ENCODE measurements around the gene TMPRSS12.
A peak's percentile ranks its signal among the peaks of the same experiment; 100 is the strongest.
"Not testable (repeated sequence)": the region's sequence is repeated elsewhere in the genome, so short reads cannot be mapped to it uniquely, and the experiment has no call there.

TMPRSS12 gene

DNA sequence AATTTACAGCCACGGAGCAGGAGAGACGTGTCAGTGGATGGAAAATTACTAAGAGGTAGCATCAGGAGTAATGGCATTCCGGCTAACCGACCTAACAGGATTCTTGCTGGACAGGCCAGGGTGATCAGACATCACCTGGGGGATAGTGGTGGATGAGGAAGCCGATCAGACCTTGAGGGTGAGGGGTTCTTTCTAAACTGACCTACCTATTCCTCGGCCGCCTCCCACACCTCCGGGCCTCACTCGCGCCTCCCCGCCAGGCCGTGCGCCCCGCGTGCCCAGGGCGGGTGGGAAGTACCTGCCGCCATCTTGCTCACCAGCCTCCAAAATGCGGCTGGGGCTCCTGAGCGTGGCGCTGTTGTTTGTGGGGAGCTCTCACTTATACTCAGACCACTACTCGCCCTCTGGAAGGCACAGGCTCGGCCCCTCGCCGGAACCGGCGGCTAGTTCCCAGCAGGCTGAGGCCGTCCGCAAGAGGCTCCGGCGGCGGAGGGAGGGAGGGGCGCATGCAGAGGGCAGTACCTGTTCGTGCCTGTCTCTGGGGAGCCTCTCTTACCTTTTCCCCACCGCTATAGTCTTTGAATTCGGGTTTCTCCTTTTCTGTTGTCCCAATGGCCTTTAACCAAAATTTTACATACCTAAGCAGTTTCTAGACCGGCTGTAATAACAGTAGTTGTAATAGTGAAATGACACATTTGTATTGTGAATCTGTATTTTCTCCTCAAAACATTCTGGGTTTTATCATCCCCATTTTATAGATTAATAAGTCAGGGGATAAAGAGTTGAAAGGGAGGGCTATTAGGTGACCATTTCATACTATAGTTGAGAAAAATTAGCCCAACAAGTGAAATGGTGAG, at the start of gene TMPRSS12:
Gene TMPRSS12, plus strand, starts transcription at position 290 of the 857 bp plus-strand sequence. Its CDS starts 39 bp downstream, at position 329.
- DNase-seq (ENCODE audit: low spot score): no peak

GRCh38 chr12:50799908-50800307, 42.8 kb upstream of the TMPRSS12 start:
- DNase-seq (ENCODE audit: low spot score): no peak

DNA sequence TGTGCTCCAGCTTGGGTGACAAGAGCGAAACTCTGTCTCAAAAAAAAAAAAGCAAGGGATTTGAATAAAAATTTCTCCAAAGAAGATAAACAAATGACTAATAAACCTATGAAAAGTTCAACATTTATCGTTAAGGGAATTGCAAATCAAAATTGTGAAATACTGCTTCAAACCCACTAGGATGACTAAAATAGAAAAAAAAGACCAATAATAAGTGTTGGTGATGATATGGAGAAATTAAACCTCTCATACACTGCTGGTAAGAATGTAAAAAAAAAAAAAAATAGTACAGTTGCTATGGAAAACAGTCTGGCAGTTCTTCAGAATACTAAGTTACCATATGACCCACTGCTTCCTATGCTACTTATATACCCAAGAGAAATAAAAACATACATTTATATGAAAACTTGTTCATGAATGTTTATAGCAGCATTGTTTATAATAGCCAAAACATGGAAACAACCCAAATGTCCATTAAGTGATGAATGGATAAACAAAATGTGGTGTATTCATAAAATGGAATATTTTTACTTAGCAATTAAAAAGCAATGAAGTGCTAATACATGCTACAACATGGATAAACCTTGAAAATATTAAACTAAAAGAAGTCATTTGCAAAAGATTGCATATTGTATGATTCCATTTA, 39.4 kb upstream of the TMPRSS12 start:
- DNase-seq (ENCODE audit: low spot score): no peak

- no peak for DNase-seq (ENCODE audit: low spot score)
Measured at GRCh38 chr12:50806176-50806575, 36.5 kb upstream of the TMPRSS12 start.

DNA sequence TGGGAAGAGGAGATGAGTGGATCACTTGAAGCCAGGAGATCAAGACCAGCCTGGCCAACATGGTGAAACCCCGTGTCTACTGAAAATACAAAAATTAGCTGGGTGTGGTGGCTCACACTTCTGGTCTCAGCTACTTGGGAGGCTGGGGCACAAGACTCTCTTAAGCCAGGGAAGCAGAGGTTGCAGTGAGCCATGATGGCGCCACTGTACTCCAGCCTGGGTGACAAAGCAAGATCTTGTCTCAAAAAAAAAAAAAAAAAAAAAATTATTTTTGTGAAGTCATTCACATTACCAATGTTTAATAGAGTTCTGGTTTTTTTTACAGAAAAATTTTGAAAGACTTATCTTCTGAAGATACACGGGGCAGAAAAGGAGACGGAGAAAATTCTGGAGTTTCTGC, 33.6 kb upstream of the TMPRSS12 start:
- DNase-seq (ENCODE audit: low spot score): not testable (repeated sequence)

DNA sequence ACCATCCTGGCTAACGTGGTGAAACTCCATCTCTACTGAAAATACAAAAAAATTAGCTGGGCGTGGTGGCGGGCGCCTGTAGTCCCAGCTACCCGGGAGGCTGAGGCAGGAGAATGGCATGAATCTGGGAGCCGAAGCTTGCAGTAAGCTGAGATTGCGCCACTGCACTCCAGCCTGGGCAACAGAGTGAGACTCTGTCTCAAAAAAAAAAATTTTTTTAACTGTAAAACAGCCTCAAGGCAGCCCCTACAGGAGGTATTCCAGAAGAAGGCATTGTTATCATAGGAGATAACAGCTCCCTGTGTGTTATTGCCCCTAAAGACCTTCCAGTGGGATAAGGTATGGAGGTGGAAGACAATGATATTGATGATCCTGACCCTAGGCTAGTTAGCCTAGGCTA, 27.8 kb upstream of the TMPRSS12 start:
- not testable (repeated sequence) for DNase-seq (ENCODE audit: low spot score)

- no peak for DNase-seq (ENCODE audit: low spot score)
Measured at GRCh38 chr12:50820177-50820576, 22.5 kb upstream of the TMPRSS12 start.

DNA sequence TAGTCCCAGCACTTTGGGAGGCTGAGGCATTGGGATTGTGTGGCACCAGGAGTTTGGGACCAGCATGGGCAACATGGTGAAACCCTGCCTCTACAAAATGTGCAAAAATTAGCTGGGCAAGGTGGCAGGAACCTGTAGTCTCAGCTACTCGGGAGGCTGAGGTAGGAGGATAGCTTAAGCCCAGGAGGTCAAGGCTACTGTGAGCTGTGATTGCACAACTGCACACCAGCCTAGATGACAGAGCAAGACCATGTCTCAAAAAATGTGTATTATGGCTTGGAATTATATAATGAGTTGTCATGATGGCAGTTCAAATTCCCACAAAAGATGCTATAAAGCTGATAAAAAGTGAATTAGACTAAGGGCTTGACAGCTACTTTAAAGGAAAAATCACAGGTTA, 20.6 kb upstream of the TMPRSS12 start:
- DNase-seq (ENCODE audit: low spot score): no peak

GRCh38 chr12:50823724-50824123, 19.0 kb upstream of the TMPRSS12 start:
- not testable (repeated sequence) for DNase-seq (ENCODE audit: low spot score)

GRCh38 chr12:50824914-50825313, 17.8 kb upstream of the TMPRSS12 start:
- DNase-seq (ENCODE audit: low spot score): no peak

- DNase-seq (ENCODE audit: low spot score): peak; percentile 57
Measured at GRCh38 chr12:50825372-50825838, 17.3 kb upstream of the TMPRSS12 start.

DNA sequence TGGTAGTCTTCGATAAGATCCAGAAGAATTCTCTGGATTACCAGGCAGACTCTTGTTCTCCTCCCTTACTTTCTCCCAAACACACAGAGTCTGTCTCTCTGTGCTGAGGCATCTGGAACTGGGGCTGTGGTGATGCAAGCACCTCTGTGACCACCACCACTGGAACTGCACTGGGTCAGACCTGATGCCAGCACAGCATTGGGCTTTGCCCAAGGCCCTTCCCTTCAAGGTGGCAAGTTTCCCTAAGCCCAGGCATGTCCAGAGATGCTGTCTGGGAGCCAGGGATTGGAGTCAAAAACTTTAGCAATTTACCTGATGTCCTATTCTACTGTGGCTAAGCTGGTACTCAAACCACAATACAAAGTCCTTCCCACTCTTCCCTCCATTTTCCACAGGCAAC, 14.6 kb upstream of the TMPRSS12 start:
- no peak for DNase-seq (ENCODE audit: low spot score)

GRCh38 chr12:50828886-50829285, 13.8 kb upstream of the TMPRSS12 start:
- no peak for DNase-seq (ENCODE audit: low spot score)

- not testable (repeated sequence) for DNase-seq (ENCODE audit: low spot score)
Measured at GRCh38 chr12:50833801-50834200, 8.9 kb upstream of the TMPRSS12 start.

- no peak for DNase-seq (ENCODE audit: low spot score)
Measured at GRCh38 chr12:50839042-50839441, 3.7 kb upstream of the TMPRSS12 start.

- DNase-seq (ENCODE audit: low spot score): no peak
Measured at GRCh38 chr12:50840809-50841487, 1.8 kb upstream of the TMPRSS12 start.

GRCh38 chr12:50841716-50842531, 802 bp upstream of the TMPRSS12 start:
- DNase-seq (ENCODE audit: low spot score): no peak

DNA sequence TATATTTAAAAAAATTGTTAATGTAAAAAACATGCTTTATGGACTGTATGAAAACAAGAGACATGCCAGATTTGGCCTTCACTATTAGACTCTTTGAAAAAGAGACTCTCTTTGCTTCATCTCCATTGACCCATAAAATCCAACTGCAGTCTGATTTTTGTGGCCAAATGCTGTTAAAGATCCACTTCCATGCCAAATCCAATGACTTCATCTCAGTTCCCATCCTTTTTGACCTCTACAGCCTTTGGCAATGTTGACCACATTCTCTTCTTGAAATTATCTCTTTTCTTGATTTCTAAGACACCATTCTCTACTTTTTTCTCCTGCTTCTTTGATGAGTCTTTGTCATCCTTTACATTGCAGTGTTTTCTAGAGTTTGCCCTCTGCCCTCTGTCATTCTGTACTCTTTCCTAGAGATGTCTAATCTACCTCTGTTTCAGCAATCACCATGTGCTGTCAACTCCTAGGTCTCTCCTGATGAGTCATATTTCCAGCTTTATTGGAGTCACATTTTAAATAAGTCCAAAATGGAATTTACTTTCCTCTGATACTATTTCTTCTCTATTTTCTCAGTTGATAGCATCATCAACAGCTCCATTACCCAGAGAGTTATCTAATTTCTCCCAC, 2.4 kb downstream of the TMPRSS12 start:
- DNase-seq (ENCODE audit: low spot score): peak; percentile 12

- DNase-seq (ENCODE audit: low spot score): no peak
Measured at GRCh38 chr12:50848963-50849362, 6.2 kb downstream of the TMPRSS12 start.

- DNase-seq (ENCODE audit: low spot score): not testable (repeated sequence)
Measured at GRCh38 chr12:50855218-50855617, 12.5 kb downstream of the TMPRSS12 start.

- not testable (repeated sequence) for DNase-seq (ENCODE audit: low spot score)
Measured at GRCh38 chr12:50855679-50856078, 13.0 kb downstream of the TMPRSS12 start.
